Left ventricle myocardium inferior (tissue), 1 donor: ENCODE measurements around the gene ARL13B. TPM values are rescaled to one million over a fixed set of nuclear protein-coding genes. Genes with fewer than 3 reads are reported as not detected.

Experiments
- DNase-seq: peaks from one replicate; pipeline ENCODE4 v3.0.0-alpha.2; 2020
- H3K27ac ChIP-seq: fragments of 200-600 bp; replicated peaks from 2 replicates; pipeline ENCODE4 v1.8.0; 2021
- H3K27me3 ChIP-seq: fragments of 200-600 bp; 2 replicates; pipeline ENCODE4 v1.8.0; 2021; ENCODE audit warnings: low read depth
- H3K36me3 ChIP-seq: fragments of 200-600 bp; 2 replicates; pipeline ENCODE4 v1.8.0; 2021
- H3K4me1 ChIP-seq: fragments of 200-600 bp; 2 replicates; pipeline ENCODE4 v1.8.0; 2021
- H3K4me3 ChIP-seq: fragments of 200-600 bp; 2 replicates; pipeline ENCODE4 v1.8.0; 2021; ENCODE audit warnings: mild to moderate bottlenecking, moderate library complexity
- H3K9me3 ChIP-seq: fragments of 200-600 bp; replicated peaks from 2 replicates; pipeline ENCODE4 v1.8.0; 2021
- intact Hi-C: fragments of 100-400 bp; cut with micrococcal nuclease; formaldehyde crosslinking; loops from one replicate; pipeline ENCODE4 v1.11.0; 2022
- total RNA-seq: library from RNA; stranded (reverse); fragmentation: NEBNext Ultra II Directional; extraction: Animal tissue kit (Norgen Biotek cat#: 25700); gene quantifications from one replicate; pipeline ENCODE4 v1.2.1, GENCODE V29; 2021
- TF ChIP-seq, protein P1 (sequence below): fragments of 200-600 bp; IDR thresholded peaks from 2 replicates; pipeline ENCODE4 v1.8.0; 2021; ENCODE audit warnings: antibody characterized with exemption, mild to moderate bottlenecking, borderline replicate concordance
- donor health status: DM: no; HTN: yes; CAD: no; lungs with severe emphysema.

Gene ARL13B
- total RNA-seq, 1 donor from 2014 or later: 5.6 TPM

DNA sequence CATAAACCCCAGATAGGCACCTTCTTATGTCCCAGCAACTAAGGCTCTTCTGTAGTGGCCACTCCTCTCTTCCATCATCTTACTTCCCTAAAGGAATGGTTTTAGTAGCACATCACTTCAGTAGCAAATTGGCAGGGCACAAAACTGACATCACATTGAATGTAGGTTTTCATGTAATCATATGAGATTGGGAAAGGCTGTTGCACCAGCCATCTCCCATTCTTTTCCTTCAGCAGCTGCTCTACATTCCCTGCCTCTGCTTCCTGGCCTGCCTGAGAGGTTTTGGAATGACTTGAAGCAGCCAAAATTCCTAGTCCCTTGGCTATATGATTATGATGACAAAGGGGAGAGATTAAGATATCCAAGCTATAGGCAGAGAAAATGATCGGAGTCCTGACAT is 119.4 kb downstream of the ARL13B start:
- Histone ChIP-seq H3K9me3 (no peaks in the 10 kb centered on the region), H3K4me3 (no peak overlapping the region), H3K4me1 (no peaks in the 10 kb centered on the region), H3K27ac (no peak overlapping the region), H3K36me3 (peaks cover 86% of the 10 kb centered on the region), H3K27me3 (no peaks in the 10 kb centered on the region)
- intact Hi-C loops: no loop called here
- TF ChIP-seq, protein P1, sequence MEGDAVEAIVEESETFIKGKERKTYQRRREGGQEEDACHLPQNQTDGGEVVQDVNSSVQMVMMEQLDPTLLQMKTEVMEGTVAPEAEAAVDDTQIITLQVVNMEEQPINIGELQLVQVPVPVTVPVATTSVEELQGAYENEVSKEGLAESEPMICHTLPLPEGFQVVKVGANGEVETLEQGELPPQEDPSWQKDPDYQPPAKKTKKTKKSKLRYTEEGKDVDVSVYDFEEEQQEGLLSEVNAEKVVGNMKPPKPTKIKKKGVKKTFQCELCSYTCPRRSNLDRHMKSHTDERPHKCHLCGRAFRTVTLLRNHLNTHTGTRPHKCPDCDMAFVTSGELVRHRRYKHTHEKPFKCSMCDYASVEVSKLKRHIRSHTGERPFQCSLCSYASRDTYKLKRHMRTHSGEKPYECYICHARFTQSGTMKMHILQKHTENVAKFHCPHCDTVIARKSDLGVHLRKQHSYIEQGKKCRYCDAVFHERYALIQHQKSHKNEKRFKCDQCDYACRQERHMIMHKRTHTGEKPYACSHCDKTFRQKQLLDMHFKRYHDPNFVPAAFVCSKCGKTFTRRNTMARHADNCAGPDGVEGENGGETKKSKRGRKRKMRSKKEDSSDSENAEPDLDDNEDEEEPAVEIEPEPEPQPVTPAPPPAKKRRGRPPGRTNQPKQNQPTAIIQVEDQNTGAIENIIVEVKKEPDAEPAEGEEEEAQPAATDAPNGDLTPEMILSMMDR: no peak
- DNase-seq: no peak

DNA sequence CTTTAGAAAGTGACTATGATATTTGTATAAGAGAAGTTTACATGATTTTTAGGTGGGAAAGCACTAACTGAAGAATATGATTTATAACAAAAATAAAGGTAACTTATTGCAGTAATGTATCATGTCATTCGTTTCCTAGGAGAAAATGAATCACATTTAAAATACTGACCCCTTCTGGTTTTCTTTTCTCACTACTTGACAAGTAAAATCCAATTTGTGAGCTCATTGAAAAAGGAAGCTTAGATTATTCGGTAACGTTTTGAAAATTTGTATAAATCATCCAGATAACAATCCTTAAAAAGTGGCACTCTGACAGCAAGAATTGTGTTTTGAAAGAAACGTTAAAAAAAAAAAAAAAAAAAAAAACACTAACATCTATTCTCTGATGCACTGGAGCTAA is 121.9 kb downstream of the ARL13B start:
- intact Hi-C loops: no loop called here
- H3K4me3 ChIP-seq: no peak overlapping the region
- H3K27me3 ChIP-seq: no peaks in the 10 kb centered on the region
- H3K36me3 ChIP-seq: peaks cover 71% of the 10 kb centered on the region
- no peak for DNase-seq
- H3K4me1 ChIP-seq: no peaks in the 10 kb centered on the region
- no peak overlapping the region for H3K27ac ChIP-seq
- TF ChIP-seq, protein P1: no peak
- H3K9me3 ChIP-seq: no peaks in the 10 kb centered on the region

Other genes with a start within 250 kb of the ARL13B start
- 48.3 TPM for gene PROS1, start 6.3 kb upstream of the ARL13B start, total RNA-seq
- not detected for gene STX19, start 48.4 kb downstream of the ARL13B start, total RNA-seq
- gene DHFR2, start 82.8 kb downstream of the ARL13B start, total RNA-seq: 3.9 TPM
- gene NSUN3, start 82.9 kb downstream of the ARL13B start, total RNA-seq: 5.9 TPM